ENCODE results near the gene PRIMPOL. TPM values are rescaled to one million over a fixed set of nuclear protein-coding genes. Genes with fewer than 3 reads are reported as not detected.

The PRIMPOL gene
- total and polyA plus RNA-seq, 2 donors (not counting 1 experiment from before 2014, with no cell fraction given), result 11.5 to 22.3 TPM

- DNase-seq (ENCODE audit: low read depth in 2 of 2), result no peak
- no peaks in the 10 kb centered on the region for H3K36me3 ChIP-seq (ENCODE audit: control insufficient read depth, insufficient read depth, low read length)
- H4K20me1 ChIP-seq (ENCODE audit: control insufficient read depth, extremely low read depth, insufficient read depth, low read length), result no peaks in the 10 kb centered on the region
- no peaks in the 10 kb centered on the region for H3K4me1 ChIP-seq (ENCODE audit: control insufficient read depth, extremely low read depth, insufficient read depth, low read length)
- H3K9me3 ChIP-seq (ENCODE audit: control insufficient read depth, insufficient read depth, low read depth, low read length), result no peaks in the 10 kb centered on the region
- H2AFZ ChIP-seq (ENCODE audit: low read length), result no peak overlapping the region
- TF ChIP-seq CTCF (conservative IDR thresholded peaks at IDR 0.05 in 1 of 2, IDR thresholded peaks at IDR 0.05 in 1 of 2; ENCODE audit: low read depth in 1 of 2, low read length in 2 of 2), result no peak
- TF ChIP-seq EZH2 (IDR thresholded peaks at IDR 0.05; ENCODE audit: low read length, missing control alignments), result no peak
- H3K27me3 ChIP-seq (ENCODE audit: control insufficient read depth, insufficient read depth, low read length), result no peaks in the 10 kb centered on the region
- no peak overlapping the region for H3K4me2 ChIP-seq (ENCODE audit: extremely low read depth, insufficient read depth, low read length)
- H3K79me2 ChIP-seq (ENCODE audit: control insufficient read depth, insufficient read depth, low read length), result no peaks in the 10 kb centered on the region
- H3K9ac ChIP-seq (ENCODE audit: insufficient read depth, low read length), result no peak overlapping the region
- no peak overlapping the region for H3K4me3 ChIP-seq (replicated peaks in 1 of 4; ENCODE audit: control extremely low read depth in 1 of 4, insufficient read depth in 1 of 4, low read depth in 3 of 4, low read length in 4 of 4)
- peak overlapping the region; percentile 26 for H3K27ac ChIP-seq (ENCODE audit: insufficient read depth, low read length)
Observed at GRCh38 chr4:184688005-184688404, 38.5 kb downstream of the PRIMPOL start.

GRCh38 chr4:184688447-184688846 lies 38.9 kb downstream of the PRIMPOL start:
- no peaks in the 10 kb centered on the region for H3K27me3 ChIP-seq (ENCODE audit: control insufficient read depth, insufficient read depth, low read length)
- TF ChIP-seq EZH2 (IDR thresholded peaks at IDR 0.05; ENCODE audit: low read length, missing control alignments), result no peak
- TF ChIP-seq CTCF (conservative IDR thresholded peaks at IDR 0.05 in 1 of 2, IDR thresholded peaks at IDR 0.05 in 1 of 2; ENCODE audit: low read depth in 1 of 2, low read length in 2 of 2), result no peak
- H3K4me3 ChIP-seq (replicated peaks in 1 of 4; ENCODE audit: control extremely low read depth in 1 of 4, insufficient read depth in 1 of 4, low read depth in 3 of 4, low read length in 4 of 4), result no peak overlapping the region
- no peak overlapping the region for H3K9ac ChIP-seq (ENCODE audit: insufficient read depth, low read length)
- H3K27ac ChIP-seq (ENCODE audit: insufficient read depth, low read length), result peak overlapping the region; percentile 26
- H2AFZ ChIP-seq (ENCODE audit: low read length), result no peak overlapping the region
- no peak overlapping the region for H3K4me2 ChIP-seq (ENCODE audit: extremely low read depth, insufficient read depth, low read length)
- H3K36me3 ChIP-seq (ENCODE audit: control insufficient read depth, insufficient read depth, low read length), result no peaks in the 10 kb centered on the region
- H3K79me2 ChIP-seq (ENCODE audit: control insufficient read depth, insufficient read depth, low read length), result no peaks in the 10 kb centered on the region
- H3K9me3 ChIP-seq (ENCODE audit: control insufficient read depth, insufficient read depth, low read depth, low read length), result no peaks in the 10 kb centered on the region
- no peaks in the 10 kb centered on the region for H4K20me1 ChIP-seq (ENCODE audit: control insufficient read depth, extremely low read depth, insufficient read depth, low read length)
- no peaks in the 10 kb centered on the region for H3K4me1 ChIP-seq (ENCODE audit: control insufficient read depth, extremely low read depth, insufficient read depth, low read length)
- DNase-seq (ENCODE audit: low read depth in 2 of 2), result peak; percentile 68 to 94

- Histone ChIP-seq H3K79me2 (ENCODE audit: control insufficient read depth, insufficient read depth, low read length) (no peaks in the 10 kb centered on the region), H3K4me3 (replicated peaks in 1 of 4; ENCODE audit: control extremely low read depth in 1 of 4, insufficient read depth in 1 of 4, low read depth in 3 of 4, low read length in 4 of 4) (no peak overlapping the region), H3K9ac (ENCODE audit: insufficient read depth, low read length) (no peak overlapping the region), H3K27me3 (ENCODE audit: control insufficient read depth, insufficient read depth, low read length) (no peaks in the 10 kb centered on the region), H4K20me1 (ENCODE audit: control insufficient read depth, extremely low read depth, insufficient read depth, low read length) (no peaks in the 10 kb centered on the region), H3K36me3 (ENCODE audit: control insufficient read depth, insufficient read depth, low read length) (no peaks in the 10 kb centered on the region), H3K4me1 (ENCODE audit: control insufficient read depth, extremely low read depth, insufficient read depth, low read length) (no peaks in the 10 kb centered on the region), H2AFZ (ENCODE audit: low read length) (no peak overlapping the region), H3K27ac (ENCODE audit: insufficient read depth, low read length) (no peak overlapping the region), H3K9me3 (ENCODE audit: control insufficient read depth, insufficient read depth, low read depth, low read length) (no peaks in the 10 kb centered on the region), H3K4me2 (ENCODE audit: extremely low read depth, insufficient read depth, low read length) (no peak overlapping the region)
- TF ChIP-seq EZH2 (IDR thresholded peaks at IDR 0.05; ENCODE audit: low read length, missing control alignments) (no peak), CTCF (conservative IDR thresholded peaks at IDR 0.05 in 1 of 2, IDR thresholded peaks at IDR 0.05 in 1 of 2; ENCODE audit: low read depth in 1 of 2, low read length in 2 of 2) (no peak)
- no peak for DNase-seq (ENCODE audit: low read depth in 2 of 2)
Observed at GRCh38 chr4:184689681-184690080, 40.1 kb downstream of the PRIMPOL start.

Measured in fibroblast of lung (primary cell).